ENCODE data around the gene COL5A1. TPM values are rescaled to one million over a fixed set of nuclear protein-coding genes. Genes with fewer than 3 reads are reported as not detected.
"Not testable (repeated sequence)": the region's sequence is repeated elsewhere in the genome, so short reads cannot be mapped to it uniquely, and the experiment has no call there.

Gene COL5A1
- total RNA-seq, 4 donors from 2014 or later: 4.9 to 97.4 (median 11.9) TPM

DNA sequence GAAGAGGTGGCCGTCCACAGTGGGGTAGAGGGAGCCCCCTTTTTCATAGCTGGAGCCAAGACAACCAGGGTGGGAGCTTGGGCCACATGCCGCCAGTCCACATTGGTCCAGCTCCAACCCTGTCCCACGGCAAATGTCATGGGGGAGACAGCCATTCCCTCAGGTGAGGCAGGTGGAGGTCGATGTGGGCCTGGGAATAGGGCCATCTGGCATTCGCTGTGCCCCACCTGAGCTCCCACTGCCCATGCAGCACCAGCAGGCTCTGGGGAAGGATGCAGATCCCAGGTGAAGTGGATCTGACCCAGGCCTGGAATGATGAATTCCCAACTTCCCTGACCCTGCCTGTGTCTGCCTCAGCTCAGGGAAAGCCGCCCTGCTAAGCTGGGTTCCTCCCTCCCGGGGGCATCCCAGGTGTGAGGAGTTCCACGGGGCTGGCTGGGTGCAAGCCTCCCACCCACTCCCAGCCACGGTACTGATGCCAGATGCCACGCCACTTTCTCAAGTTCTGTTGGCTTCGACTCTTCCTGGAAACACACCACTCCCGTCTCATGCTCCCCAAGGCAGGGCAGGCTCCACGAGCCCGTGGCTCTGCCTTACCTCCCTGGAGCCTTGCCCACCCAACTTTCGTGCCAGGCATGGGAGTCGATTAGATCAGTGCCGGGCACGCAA is 213.8 kb downstream of the COL5A1 start:
- Histone ChIP-seq H3K27ac (no peak overlapping the region), H3K4me3 (no peak overlapping the region), H3K4me1 (no peaks in the 10 kb centered on the region), H3K27me3 (no peaks in the 10 kb centered on the region), H3K36me3 (no peaks in the 10 kb centered on the region), H3K9me3 (no peaks in the 10 kb centered on the region)
- TF ChIP-seq, protein P1, sequence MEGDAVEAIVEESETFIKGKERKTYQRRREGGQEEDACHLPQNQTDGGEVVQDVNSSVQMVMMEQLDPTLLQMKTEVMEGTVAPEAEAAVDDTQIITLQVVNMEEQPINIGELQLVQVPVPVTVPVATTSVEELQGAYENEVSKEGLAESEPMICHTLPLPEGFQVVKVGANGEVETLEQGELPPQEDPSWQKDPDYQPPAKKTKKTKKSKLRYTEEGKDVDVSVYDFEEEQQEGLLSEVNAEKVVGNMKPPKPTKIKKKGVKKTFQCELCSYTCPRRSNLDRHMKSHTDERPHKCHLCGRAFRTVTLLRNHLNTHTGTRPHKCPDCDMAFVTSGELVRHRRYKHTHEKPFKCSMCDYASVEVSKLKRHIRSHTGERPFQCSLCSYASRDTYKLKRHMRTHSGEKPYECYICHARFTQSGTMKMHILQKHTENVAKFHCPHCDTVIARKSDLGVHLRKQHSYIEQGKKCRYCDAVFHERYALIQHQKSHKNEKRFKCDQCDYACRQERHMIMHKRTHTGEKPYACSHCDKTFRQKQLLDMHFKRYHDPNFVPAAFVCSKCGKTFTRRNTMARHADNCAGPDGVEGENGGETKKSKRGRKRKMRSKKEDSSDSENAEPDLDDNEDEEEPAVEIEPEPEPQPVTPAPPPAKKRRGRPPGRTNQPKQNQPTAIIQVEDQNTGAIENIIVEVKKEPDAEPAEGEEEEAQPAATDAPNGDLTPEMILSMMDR (IDR thresholded peaks at IDR 0.05): no peak
- no peak for TF ChIP-seq POLR2A (IDR thresholded peaks at IDR 0.05)
- DNase-seq: peak in 1 of 3 donors; percentile 28

DNA sequence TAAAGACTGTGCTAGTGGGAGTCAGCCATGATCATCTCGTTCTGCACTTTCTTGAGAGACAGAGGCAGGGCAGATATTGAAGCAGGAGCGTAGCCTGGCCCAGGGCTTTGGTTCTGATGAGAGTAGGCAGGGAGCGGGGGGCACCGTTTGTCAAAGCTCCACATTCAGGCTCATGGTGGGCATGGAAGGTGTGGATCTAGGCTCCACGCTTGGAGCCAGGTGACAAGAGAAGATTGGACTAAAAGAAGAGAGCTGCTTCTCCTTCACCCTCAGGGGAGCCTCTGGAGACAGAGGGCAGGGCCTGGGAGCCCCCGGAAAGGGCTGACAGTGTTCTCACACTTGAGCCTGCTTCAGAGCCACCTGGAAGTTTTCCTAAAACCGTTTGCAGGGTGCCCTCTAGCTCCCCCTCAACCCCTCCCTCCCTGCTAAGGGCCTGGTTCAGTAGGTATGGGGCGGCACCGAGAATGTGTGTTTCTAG is 214.3 kb downstream of the COL5A1 start:
- no peak overlapping the region for H3K4me3 ChIP-seq
- no peaks in the 10 kb centered on the region for H3K9me3 ChIP-seq
- DNase-seq: peak in 1 of 3 donors; percentile 25
- no peaks in the 10 kb centered on the region for H3K36me3 ChIP-seq
- no peaks in the 10 kb centered on the region for H3K4me1 ChIP-seq
- TF ChIP-seq, protein P1 (IDR thresholded peaks at IDR 0.05): no peak
- no peak for TF ChIP-seq POLR2A (IDR thresholded peaks at IDR 0.05)
- no peaks in the 10 kb centered on the region for H3K27me3 ChIP-seq
- H3K27ac ChIP-seq: no peak overlapping the region

DNA sequence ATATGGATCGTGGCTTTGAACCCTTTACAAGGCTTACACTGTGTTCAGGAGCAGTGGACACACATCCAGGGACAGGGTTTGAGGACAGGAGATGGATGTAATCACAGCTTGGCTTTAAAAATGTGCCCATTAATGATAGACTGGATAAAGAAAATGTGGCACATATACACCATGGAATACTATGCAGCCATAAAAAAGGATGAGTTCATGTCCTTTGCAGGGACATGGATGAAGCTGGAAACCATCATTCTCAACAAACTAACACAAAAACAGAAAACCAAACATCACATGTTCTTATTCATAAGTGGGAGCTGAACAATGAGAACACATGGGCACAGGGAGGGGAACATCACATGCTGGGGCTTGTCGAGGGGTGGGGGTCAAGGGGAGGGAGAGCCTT is 215.8 kb downstream of the COL5A1 start:
- not testable (repeated sequence) for H3K27ac ChIP-seq, DNase-seq, H3K4me3 ChIP-seq, H3K4me1 ChIP-seq, H3K27me3 ChIP-seq, H3K36me3 ChIP-seq, H3K9me3 ChIP-seq

DNA sequence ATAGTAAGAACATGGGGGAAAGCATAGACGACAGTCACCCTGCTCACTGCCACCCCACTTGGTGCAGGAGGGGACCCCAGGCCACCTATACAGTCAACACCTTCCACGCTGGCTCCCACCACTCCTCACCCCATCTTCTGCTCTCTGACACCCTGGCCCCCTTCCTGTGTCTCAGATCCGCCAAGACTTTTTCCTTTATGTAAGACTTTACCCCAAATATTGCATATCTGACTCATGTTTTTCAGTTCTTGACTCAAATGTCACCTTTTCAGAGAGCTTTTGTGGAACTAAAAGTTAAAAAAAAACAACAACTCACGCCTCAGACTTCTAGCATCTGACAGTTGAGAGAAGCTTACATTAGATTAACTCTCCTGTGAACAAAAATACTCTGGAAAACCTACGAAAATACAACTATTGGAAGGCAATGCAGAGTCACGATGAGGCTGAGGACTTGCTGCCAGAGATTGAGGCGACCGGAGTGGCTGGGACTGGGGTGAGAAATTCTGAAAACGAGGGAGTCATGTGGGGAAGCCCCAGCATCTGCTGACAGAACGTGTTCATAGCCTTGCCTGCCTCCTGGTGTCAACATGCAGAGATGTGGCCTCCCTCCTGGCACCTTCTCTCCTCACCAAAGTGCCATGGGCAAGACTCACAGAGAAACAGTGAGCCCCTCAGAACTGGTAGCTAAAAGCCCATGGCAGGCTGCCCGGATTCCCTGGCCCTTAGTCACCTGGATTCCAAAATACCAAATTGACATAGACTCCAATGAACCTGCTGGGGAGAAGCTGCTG is 216.6 kb downstream of the COL5A1 start:
- Histone ChIP-seq H3K36me3 (no peaks in the 10 kb centered on the region), H3K27me3 (no peaks in the 10 kb centered on the region), H3K27ac (no peak overlapping the region), H3K4me1 (no peaks in the 10 kb centered on the region), H3K4me3 (no peak overlapping the region), H3K9me3 (no peaks in the 10 kb centered on the region)
- DNase-seq: peak in 1 of 3 donors; percentile 34
- TF ChIP-seq, protein P1 (IDR thresholded peaks at IDR 0.05): no peak
- no peak for TF ChIP-seq POLR2A (IDR thresholded peaks at IDR 0.05)

DNA sequence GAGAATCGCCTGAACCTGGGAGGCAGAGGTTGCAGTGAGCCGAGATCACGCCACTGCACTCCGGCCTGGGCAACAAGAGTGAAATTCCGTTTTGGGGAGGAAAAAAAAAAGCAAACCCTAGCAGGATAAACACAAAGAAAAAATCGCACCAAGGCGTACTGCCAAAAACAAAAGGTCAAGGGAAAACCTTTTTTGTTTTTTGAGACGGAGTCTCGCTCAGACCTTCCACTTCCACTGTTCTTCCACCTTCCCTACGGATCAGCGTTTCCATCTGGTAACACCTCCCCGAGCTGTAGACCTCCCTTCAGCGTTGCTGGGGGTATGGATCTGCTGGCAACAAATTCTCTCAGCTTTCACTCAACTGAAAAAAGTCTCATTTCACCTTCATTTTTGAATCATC is 218.9 kb downstream of the COL5A1 start:
- Histone ChIP-seq H3K9me3 (no peaks in the 10 kb centered on the region), H3K36me3 (no peaks in the 10 kb centered on the region), H3K27me3 (no peaks in the 10 kb centered on the region), H3K27ac (no peak overlapping the region), H3K4me3 (no peak overlapping the region), H3K4me1 (no peaks in the 10 kb centered on the region)
- TF ChIP-seq, protein P1 (IDR thresholded peaks at IDR 0.05): no peak
- TF ChIP-seq POLR2A (IDR thresholded peaks at IDR 0.05): no peak
- DNase-seq: no peak

All from Peyer's patch (tissue), 4 donors.